Measurements from ENCODE around the gene TTC21A.

- TF ChIP-seq CTCF (IDR thresholded peaks at IDR 0.05; ENCODE audit: low read length) = no peak
- no peak for TF ChIP-seq EZH2phosphoT487 (IDR thresholded peaks at IDR 0.05; ENCODE audit: low read length)
Observed at GRCh38 chr3:39067286-39067685, 40.2 kb upstream of the TTC21A start.
